Karpas-422 (cell line): ENCODE results near the gene CES4A. TPM values are rescaled to one million over a fixed set of nuclear protein-coding genes. Genes with fewer than 3 reads are reported as not detected.

Source experiments
- DNase-seq: peaks from one replicate; pipeline ENCODE4 v3.0.0-alpha.2; 2015
- H2AFZ ChIP-seq: fragments of 200-600 bp; sonication (generic); 2 replicates; pipeline ENCODE4 v1.6.1; 2014; ENCODE audit warnings: antibody characterized with exemption, low read length, mixed read lengths
- H3K27ac ChIP-seq: fragments of 200-600 bp; sonication (generic); 2 replicates; pipeline ENCODE4 v1.5.1; 2014; ENCODE audit warnings: mild to moderate bottlenecking, low read length, moderate library complexity
- H3K27me3 ChIP-seq: fragments of 200-600 bp; sonication (generic); 2 replicates; pipeline ENCODE4 v1.6.1; 2014; ENCODE audit warnings: low read length, mixed read lengths
- H3K36me3 ChIP-seq: fragments of 200-600 bp; sonication (generic); 2 replicates; pipeline ENCODE4 v1.6.1; 2014; ENCODE audit warnings: low read length, mixed read lengths; ENCODE audit not compliant: insufficient read depth
- H3K4me1 ChIP-seq: fragments of 200-600 bp; sonication (generic); 2 replicates; pipeline ENCODE4 v1.6.1; 2014; ENCODE audit warnings: mild to moderate bottlenecking, low read length, mixed read lengths
- H3K4me2 ChIP-seq: fragments of 200-600 bp; sonication (generic); 2 replicates; pipeline ENCODE4 v1.6.1; 2014; ENCODE audit warnings: low read length, low read depth, mild to moderate bottlenecking; ENCODE audit not compliant: poor library complexity, severe bottlenecking
- H3K4me3 ChIP-seq: fragments of 200-600 bp; sonication (generic); 2 replicates; pipeline ENCODE4 v1.5.1; 2014; ENCODE audit warnings: mild to moderate bottlenecking, antibody characterized with exemption, low read length, mixed read lengths
- H3K79me2 ChIP-seq: fragments of 200-600 bp; sonication (generic); 2 replicates; pipeline ENCODE4 v1.6.1; 2014; ENCODE audit warnings: mild to moderate bottlenecking, low read length, mixed read lengths
- H3K9ac ChIP-seq: fragments of 200-600 bp; sonication (generic); 2 replicates; pipeline ENCODE4 v1.6.0; 2014; ENCODE audit warnings: low read length
- H3K9me2 ChIP-seq: fragments of 200-600 bp; sonication (generic), shearing (Covaris generic); replicated peaks from 2 replicates; pipeline ENCODE4 v1.6.0; 2014; ENCODE audit warnings: mild to moderate bottlenecking, low read length, moderate library complexity; ENCODE audit not compliant: insufficient read depth
- H3K9me3 ChIP-seq: fragments of 300-700, 200-600 bp; sonication (generic); 2 replicates; pipeline ENCODE4 v1.6.1; 2014; ENCODE audit warnings: low read length, mixed read lengths
- H4K20me1 ChIP-seq: fragments of 200-600 bp; sonication (generic); 2 replicates; pipeline ENCODE4 v1.6.1; 2014; ENCODE audit warnings: mild to moderate bottlenecking, antibody characterized with exemption, low read length, low read depth; ENCODE audit not compliant: insufficient read depth
- total RNA-seq: library from RNA; depleted of rRNA; stranded (reverse); fragments of >200 nt; shearing (Covaris generic); gene quantifications from 2 replicates; pipeline ENCODE4 v1.2.3, GENCODE V29; 2014; ENCODE audit warnings: low replicate concordance

CES4A gene
- total RNA-seq, 1 experiment from 2014 or later: not detected

GRCh38 chr16:66946541-66946940, 41.8 kb upstream of the CES4A start:
- Histone ChIP-seq H3K36me3 (no peaks in the 10 kb centered on the region), H3K27me3 (no peaks in the 10 kb centered on the region), H3K9me2 (no peaks in the 10 kb centered on the region), H4K20me1 (no peaks in the 10 kb centered on the region), H3K79me2 (no peaks in the 10 kb centered on the region), H3K9ac (no peak overlapping the region), H3K9me3 (no peaks in the 10 kb centered on the region), H3K27ac (no peak overlapping the region), H3K4me3 (no peak overlapping the region), H3K4me2 (no peak overlapping the region), H2AFZ (no peak overlapping the region), H3K4me1 (peaks cover 3% of the 10 kb centered on the region; the same call in 1 of the 2 replicates)
- no peak for DNase-seq

GRCh38 chr16:66946974-66947301, 41.5 kb upstream of the CES4A start:
- no peak overlapping the region for H3K27ac ChIP-seq
- no peaks in the 10 kb centered on the region for H3K79me2 ChIP-seq
- no peaks in the 10 kb centered on the region for H3K9me3 ChIP-seq
- no peak overlapping the region for H3K4me3 ChIP-seq
- no peak for DNase-seq
- H3K36me3 ChIP-seq: no peaks in the 10 kb centered on the region
- no peak overlapping the region for H3K9ac ChIP-seq
- no peak overlapping the region for H3K4me2 ChIP-seq
- H3K9me2 ChIP-seq: no peaks in the 10 kb centered on the region
- H4K20me1 ChIP-seq: no peaks in the 10 kb centered on the region
- peaks cover 3% of the 10 kb centered on the region; the same call in 1 of the 2 replicates for H3K4me1 ChIP-seq
- no peak overlapping the region for H2AFZ ChIP-seq
- H3K27me3 ChIP-seq: no peaks in the 10 kb centered on the region

GRCh38 chr16:66947302-66948065, 40.9 kb upstream of the CES4A start:
- Histone ChIP-seq H3K4me1 (peaks cover 3% of the 10 kb centered on the region; the same call in 1 of the 2 replicates), H3K9me2 (no peaks in the 10 kb centered on the region), H3K36me3 (no peaks in the 10 kb centered on the region), H4K20me1 (no peaks in the 10 kb centered on the region), H3K79me2 (no peaks in the 10 kb centered on the region), H3K4me2 (peak overlapping the region; percentile 47), H2AFZ (no peak overlapping the region), H3K9ac (no peak overlapping the region), H3K27ac (no peak overlapping the region), H3K9me3 (no peaks in the 10 kb centered on the region), H3K4me3 (peak overlapping the region; percentile 39; the same call in 1 of the 2 replicates), H3K27me3 (no peaks in the 10 kb centered on the region)
- DNase-seq: peak; percentile 93

- no peaks in the 10 kb centered on the region for H3K9me2 ChIP-seq
- H3K27me3 ChIP-seq: no peaks in the 10 kb centered on the region
- no peak for DNase-seq
- peak overlapping the region; percentile 47 for H3K4me2 ChIP-seq
- H3K79me2 ChIP-seq: no peaks in the 10 kb centered on the region
- no peaks in the 10 kb centered on the region for H3K36me3 ChIP-seq
- no peaks in the 10 kb centered on the region for H3K9me3 ChIP-seq
- no peak overlapping the region for H3K27ac ChIP-seq
- H2AFZ ChIP-seq: no peak overlapping the region
- H3K4me3 ChIP-seq: peak overlapping the region; percentile 39; the same call in 1 of the 2 replicates
- H3K9ac ChIP-seq: no peak overlapping the region
- no peaks in the 10 kb centered on the region for H4K20me1 ChIP-seq
- peaks cover 3% of the 10 kb centered on the region; the same call in 1 of the 2 replicates for H3K4me1 ChIP-seq
Measured at GRCh38 chr16:66948134-66948836, 40.1 kb upstream of the CES4A start.

- Histone ChIP-seq H3K9ac (no peak overlapping the region), H2AFZ (no peak overlapping the region), H3K9me3 (no peaks in the 10 kb centered on the region), H3K4me2 (no peak overlapping the region), H3K9me2 (no peaks in the 10 kb centered on the region), H3K4me3 (no peak overlapping the region), H3K27ac (no peak overlapping the region), H3K4me1 (peaks cover 3% of the 10 kb centered on the region; the same call in 1 of the 2 replicates), H3K79me2 (no peaks in the 10 kb centered on the region), H4K20me1 (no peaks in the 10 kb centered on the region), H3K27me3 (no peaks in the 10 kb centered on the region), H3K36me3 (no peaks in the 10 kb centered on the region)
- no peak for DNase-seq
Measured at GRCh38 chr16:66948837-66949225, 39.6 kb upstream of the CES4A start.

GRCh38 chr16:66949472-66949871, 38.9 kb upstream of the CES4A start:
- Histone ChIP-seq H2AFZ (no peak overlapping the region), H3K9me2 (no peaks in the 10 kb centered on the region), H3K36me3 (no peaks in the 10 kb centered on the region), H3K27ac (no peak overlapping the region), H3K9ac (no peak overlapping the region), H3K4me1 (peaks cover 3% of the 10 kb centered on the region; the same call in 1 of the 2 replicates), H3K4me3 (no peak overlapping the region), H4K20me1 (no peaks in the 10 kb centered on the region), H3K27me3 (no peaks in the 10 kb centered on the region), H3K9me3 (no peaks in the 10 kb centered on the region), H3K79me2 (no peaks in the 10 kb centered on the region), H3K4me2 (no peak overlapping the region)
- no peak for DNase-seq

- Histone ChIP-seq H3K9ac (no peak overlapping the region), H3K79me2 (no peaks in the 10 kb centered on the region), H3K9me2 (no peaks in the 10 kb centered on the region), H3K4me1 (peaks cover 3% of the 10 kb centered on the region; the same call in 1 of the 2 replicates), H2AFZ (no peak overlapping the region), H3K9me3 (no peaks in the 10 kb centered on the region), H3K4me2 (no peak overlapping the region), H4K20me1 (no peaks in the 10 kb centered on the region), H3K4me3 (no peak overlapping the region), H3K27ac (no peak overlapping the region), H3K27me3 (no peaks in the 10 kb centered on the region), H3K36me3 (no peaks in the 10 kb centered on the region)
- no peak for DNase-seq
Measured at GRCh38 chr16:66950437-66950836, 38.0 kb upstream of the CES4A start.

GRCh38 chr16:66950971-66951790, 37.2 kb upstream of the CES4A start:
- no peak for DNase-seq
- no peaks in the 10 kb centered on the region for H3K9me3 ChIP-seq
- no peak overlapping the region for H3K9ac ChIP-seq
- no peaks in the 10 kb centered on the region for H3K36me3 ChIP-seq
- H3K27me3 ChIP-seq: no peaks in the 10 kb centered on the region
- no peaks in the 10 kb centered on the region for H4K20me1 ChIP-seq
- H3K9me2 ChIP-seq: no peaks in the 10 kb centered on the region
- H3K4me3 ChIP-seq: no peak overlapping the region
- peaks cover 3% of the 10 kb centered on the region; the same call in 1 of the 2 replicates for H3K4me1 ChIP-seq
- H3K27ac ChIP-seq: no peak overlapping the region
- no peak overlapping the region for H3K4me2 ChIP-seq
- H3K79me2 ChIP-seq: no peaks in the 10 kb centered on the region
- no peak overlapping the region for H2AFZ ChIP-seq
